ENCODE data around the gene GVQW3. TPM values are rescaled to one million over a fixed set of nuclear protein-coding genes. Genes with fewer than 3 reads are reported as not detected.
A peak's percentile ranks its signal among the peaks of the same experiment; 100 is the strongest.

The GVQW3 gene
- total RNA-seq, 2 experiments from 2014 or later, result 1.8 TPM

- Histone ChIP-seq H3K4me1 (ENCODE audit: insufficient read depth, low read length) (no peaks in the 10 kb centered on the region), H3K36me3 (ENCODE audit: insufficient read depth, low read length) (no peaks in the 10 kb centered on the region), H3K27me3 (ENCODE audit: control insufficient read depth in 1 of 2, insufficient read depth in 2 of 2, low read length in 2 of 2) (peaks cover 5 to 6% of the 10 kb centered on the region in 2 experiments), H3K4me3 (ENCODE audit: low read length) (no peak overlapping the region), H3K27ac (ENCODE audit: low read depth in 1 of 2, low read length in 2 of 2) (no peak overlapping the region), H3K9me3 (ENCODE audit: control insufficient read depth in 1 of 2, insufficient read depth in 1 of 2, low read length in 2 of 2) (peaks cover 0 to 4% of the 10 kb centered on the region in 2 experiments)
- no peak for ATAC-seq (ENCODE audit: poor library complexity)
- no peak overlapping the region for H3K4me3 Mint-ChIP-seq
- TF ChIP-seq, protein P1, sequence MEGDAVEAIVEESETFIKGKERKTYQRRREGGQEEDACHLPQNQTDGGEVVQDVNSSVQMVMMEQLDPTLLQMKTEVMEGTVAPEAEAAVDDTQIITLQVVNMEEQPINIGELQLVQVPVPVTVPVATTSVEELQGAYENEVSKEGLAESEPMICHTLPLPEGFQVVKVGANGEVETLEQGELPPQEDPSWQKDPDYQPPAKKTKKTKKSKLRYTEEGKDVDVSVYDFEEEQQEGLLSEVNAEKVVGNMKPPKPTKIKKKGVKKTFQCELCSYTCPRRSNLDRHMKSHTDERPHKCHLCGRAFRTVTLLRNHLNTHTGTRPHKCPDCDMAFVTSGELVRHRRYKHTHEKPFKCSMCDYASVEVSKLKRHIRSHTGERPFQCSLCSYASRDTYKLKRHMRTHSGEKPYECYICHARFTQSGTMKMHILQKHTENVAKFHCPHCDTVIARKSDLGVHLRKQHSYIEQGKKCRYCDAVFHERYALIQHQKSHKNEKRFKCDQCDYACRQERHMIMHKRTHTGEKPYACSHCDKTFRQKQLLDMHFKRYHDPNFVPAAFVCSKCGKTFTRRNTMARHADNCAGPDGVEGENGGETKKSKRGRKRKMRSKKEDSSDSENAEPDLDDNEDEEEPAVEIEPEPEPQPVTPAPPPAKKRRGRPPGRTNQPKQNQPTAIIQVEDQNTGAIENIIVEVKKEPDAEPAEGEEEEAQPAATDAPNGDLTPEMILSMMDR (IDR thresholded peaks at IDR 0.05), result no peak
- peak in 1 of 14 experiments; percentile 16 for DNase-seq
- H3K27me3 Mint-ChIP-seq, result peaks cover 8% of the 10 kb centered on the region
- intact Hi-C loops (cut with DNase I, micrococcal nuclease), result no loop called here
- H3K27ac Mint-ChIP-seq, result no peak overlapping the region
- H3K36me3 Mint-ChIP-seq (ENCODE audit: low read depth), result no peaks in the 10 kb centered on the region
- no peaks in the 10 kb centered on the region for H3K4me1 Mint-ChIP-seq (ENCODE audit: low read depth)
- POLR2A ChIA-PET, result no interaction called here
- no peaks in the 10 kb centered on the region for H3K9me3 Mint-ChIP-seq
- CTCF ChIA-PET, result no interaction called here
Measured at GRCh38 chr11:76415073-76415472, 34.0 kb downstream of the GVQW3 start.

DNA sequence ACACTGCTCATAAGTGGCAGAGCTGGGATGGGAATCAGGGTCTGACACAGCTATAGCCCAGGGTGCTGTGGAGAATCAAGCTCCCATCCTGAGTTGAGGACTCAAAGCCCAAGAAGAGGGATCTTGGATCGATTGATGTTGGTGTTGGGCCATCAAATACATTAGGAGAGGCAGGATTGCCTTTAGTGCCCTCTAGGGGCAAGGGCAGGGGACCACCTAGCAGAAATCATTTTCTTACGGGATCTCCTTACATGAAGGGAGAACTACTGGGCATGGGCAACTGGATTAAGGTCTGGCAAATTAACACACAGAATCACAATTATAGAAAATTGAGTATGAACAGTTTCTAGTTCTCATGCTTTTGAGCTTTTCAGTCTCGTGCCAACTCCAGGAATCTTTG, 38.8 kb downstream of the GVQW3 start:
- Histone ChIP-seq H3K4me1 (ENCODE audit: insufficient read depth, low read length) (no peaks in the 10 kb centered on the region), H3K27me3 (ENCODE audit: control insufficient read depth in 1 of 2, insufficient read depth in 2 of 2, low read length in 2 of 2) (peaks cover 5 to 6% of the 10 kb centered on the region in 2 experiments), H3K36me3 (ENCODE audit: insufficient read depth, low read length) (no peaks in the 10 kb centered on the region), H3K27ac (ENCODE audit: low read depth in 1 of 2, low read length in 2 of 2) (no peak overlapping the region), H3K4me3 (ENCODE audit: low read length) (no peak overlapping the region), H3K9me3 (ENCODE audit: control insufficient read depth in 1 of 2, insufficient read depth in 1 of 2, low read length in 2 of 2) (no peaks in the 10 kb centered on the region)
- ChIA-PET POLR2A (no interaction called here), CTCF (interaction anchor here (0.6 to 1.0 kb wide), 3 partner anchors 10 to 109 kb away, joined by 3 read pairs; no protein-coding TSS in a partner anchor)
- intact Hi-C loops (cut with DNase I, micrococcal nuclease), result no loop called here
- DNase-seq (peak in 3 of 14 experiments; percentile 12 to 25 (median 21)), ATAC-seq (ENCODE audit: poor library complexity) (no peak)
- Mint-ChIP-seq H3K9me3 (no peaks in the 10 kb centered on the region), H3K27me3 (peaks cover 8% of the 10 kb centered on the region), H3K4me3 (no peak overlapping the region), H3K4me1 (ENCODE audit: low read depth) (no peaks in the 10 kb centered on the region), H3K36me3 (ENCODE audit: low read depth) (no peaks in the 10 kb centered on the region), H3K27ac (no peak overlapping the region)
- TF ChIP-seq, protein P1 (IDR thresholded peaks at IDR 0.05), result peak; percentile 10

- TF ChIP-seq, protein P1 (IDR thresholded peaks at IDR 0.05), result no peak
- Histone ChIP-seq H3K4me3 (ENCODE audit: low read length) (no peak overlapping the region), H3K27ac (ENCODE audit: low read depth in 1 of 2, low read length in 2 of 2) (no peak overlapping the region), H3K36me3 (ENCODE audit: insufficient read depth, low read length) (no peaks in the 10 kb centered on the region), H3K9me3 (ENCODE audit: control insufficient read depth in 1 of 2, insufficient read depth in 1 of 2, low read length in 2 of 2) (no peaks in the 10 kb centered on the region), H3K4me1 (ENCODE audit: insufficient read depth, low read length) (no peaks in the 10 kb centered on the region), H3K27me3 (ENCODE audit: control insufficient read depth in 1 of 2, insufficient read depth in 2 of 2, low read length in 2 of 2) (no peaks in the 10 kb centered on the region)
- Mint-ChIP-seq H3K36me3 (ENCODE audit: low read depth) (no peaks in the 10 kb centered on the region), H3K4me1 (ENCODE audit: low read depth) (no peaks in the 10 kb centered on the region), H3K27me3 (peaks cover 4% of the 10 kb centered on the region), H3K4me3 (no peak overlapping the region), H3K9me3 (no peaks in the 10 kb centered on the region), H3K27ac (no peak overlapping the region)
- no peak for ATAC-seq (ENCODE audit: poor library complexity)
- no peak for DNase-seq
- CTCF ChIA-PET, result no interaction called here
- POLR2A ChIA-PET, result no interaction called here
- intact Hi-C loops (cut with DNase I, micrococcal nuclease), result no loop called here
Measured at GRCh38 chr11:76424379-76424778, 43.3 kb downstream of the GVQW3 start.

Measured in CD4-positive, alpha-beta T cell (primary cell).